PC-3 (cell line): ENCODE data around the gene ADIPOR1. TPM values are rescaled to one million over a fixed set of nuclear protein-coding genes. Genes with fewer than 3 reads are reported as not detected.

Experiments used
- ATAC-seq: fragments of 200-7000 bp; cut with Tn5 transposase; 2 replicates; pipeline ENCODE4 v1.9.1; 2020; ENCODE audit warnings: mild to moderate bottlenecking, moderate library complexity
- BruUV-seq: library from RNA; stranded (reverse); fragments of 400-500 nt; replicated peaks from 2 replicates; lab custom pipeline; 2021; lab: Mats Ljungman, UMichigan
- CTCF ChIA-PET: fragments of 300-600 bp; sonication (Branson Sonifier 250); formaldehyde crosslinking; loops from one replicate; lab custom pipeline; 2022; ENCODE audit warnings: antibody characterized with exemption; lab: Charles Lee
- POLR2A ChIA-PET: fragments of 300-600 bp; sonication (Branson Sonifier 250); formaldehyde crosslinking; loops from one replicate; lab custom pipeline; 2022; ENCODE audit warnings: antibody characterized with exemption; ENCODE audit not compliant: unreplicated experiment; lab: Charles Lee
- DNase-seq: peaks from one replicate; pipeline ENCODE4 v3.0.0-alpha.2; 2015
- H2AFZ ChIP-seq: fragments of 300-600 bp; sonication (generic); 2 replicates; pipeline ENCODE4 v1.6.0; 2016; ENCODE audit warnings: antibody characterized with exemption, low read length
- H3F3A ChIP-seq: fragments of 300-600 bp; sonication (generic); one replicate; pipeline ENCODE4 v1.6.0; 2017; ENCODE audit warnings: antibody characterized with exemption, low read length, control low read depth, mild to moderate bottlenecking; ENCODE audit not compliant: unreplicated experiment
- H3K27ac ChIP-seq: fragments of 300-600 bp; sonication (generic); 2 replicates; pipeline ENCODE4 v1.5.1; 2016; ENCODE audit warnings: mild to moderate bottlenecking, low read length
- H3K27me3 ChIP-seq: fragments of 300-600 bp; sonication (generic); 2 replicates; pipeline ENCODE4 v1.6.1; 2016; ENCODE audit warnings: low read length, mixed read lengths
- H3K36me3 ChIP-seq: fragments of 300-600 bp; sonication (generic); 2 replicates; pipeline ENCODE4 v1.6.1; 2016; ENCODE audit warnings: low read depth, mixed run types, low read length, mixed read lengths
- H3K4me1 ChIP-seq: fragments of 300-600 bp; sonication (generic); 2 replicates; pipeline ENCODE4 v1.5.1; 2016; ENCODE audit warnings: low read length; ENCODE audit not compliant: insufficient read depth
- H3K4me2 ChIP-seq: fragments of 300-600 bp; sonication (generic); 2 replicates; pipeline ENCODE4 v1.6.0; 2016; ENCODE audit warnings: low read length
- H3K4me3 ChIP-seq: fragments of 300-600 bp; sonication (generic); 2 replicates; pipeline ENCODE4 v1.5.1; 2016; ENCODE audit warnings: mild to moderate bottlenecking, low read length, mixed read lengths
- H3K79me2 ChIP-seq: fragments of 300-600 bp; sonication (generic); 2 replicates; pipeline ENCODE4 v1.6.1; 2017; ENCODE audit warnings: low read length, mixed read lengths
- H3K9ac ChIP-seq: fragments of 300-600 bp; sonication (generic); 2 replicates; pipeline ENCODE4 v1.6.0; 2016; ENCODE audit warnings: mild to moderate bottlenecking, low read length
- H3K9me2 ChIP-seq: fragments of 300-600 bp; sonication (generic); replicated peaks from 2 replicates; pipeline ENCODE4 v1.6.1; 2016; ENCODE audit warnings: mixed run types, low read length, mixed read lengths
- H3K9me3 ChIP-seq: fragments of 300-600 bp; sonication (generic); 2 replicates; pipeline ENCODE4 v1.6.1; 2016; ENCODE audit warnings: low read length, mixed read lengths
- H4K20me1 ChIP-seq: fragments of 300-600 bp; sonication (generic); 2 replicates; pipeline ENCODE4 v1.6.1; 2016; ENCODE audit warnings: low read length, mixed read lengths
- CTCF ChIP-seq: fragments of 300-600 bp; sonication (generic); conservative IDR thresholded peaks from 2 replicates; pipeline ENCODE4 v1.5.1; 2017; ENCODE audit warnings: antibody characterized with exemption, low read depth, mild to moderate bottlenecking, low read length
- EZH2 ChIP-seq: fragments of 300-600 bp; sonication (generic); IDR thresholded peaks from one replicate; pipeline ENCODE4 v1.6.1; 2017; ENCODE audit warnings: antibody characterized with exemption, mild to moderate bottlenecking, low read length; ENCODE audit not compliant: unreplicated experiment
- EZH2phosphoT487 ChIP-seq: fragments of 300-600 bp; sonication (generic); IDR thresholded peaks from 2 replicates; pipeline ENCODE4 v1.6.1; 2018; ENCODE audit warnings: mild to moderate bottlenecking, antibody characterized with exemption, low read length, borderline replicate concordance
- intact Hi-C: fragments of 100-400 bp; cut with micrococcal nuclease; formaldehyde crosslinking; loops from 2 replicates; pipeline ENCODE4 v1.9.0; 2023
- total RNA-seq: library from RNA; depleted of rRNA; stranded (reverse); fragments of >200 nt; gene quantifications from 2 replicates; pipeline ENCODE4 v1.2.3, GENCODE V29; 2014

Gene ADIPOR1
- total RNA-seq, 1 experiment from 2014 or later: 137 TPM

GRCh38 chr1:202964791-202965410, 6.8 kb upstream of the ADIPOR1 start:
- no peak overlapping the region for H2AFZ ChIP-seq
- H3K4me3 ChIP-seq: no peak overlapping the region
- ATAC-seq: no peak
- H3K27me3 ChIP-seq: no peaks in the 10 kb centered on the region
- H3K27ac ChIP-seq: no peak overlapping the region
- H3K9ac ChIP-seq: no peak overlapping the region
- peaks cover 1% of the 10 kb centered on the region for H3F3A ChIP-seq
- BruUV-seq: no TSS peak
- H3K4me2 ChIP-seq: 0 out of 2 replicates have a peak overlapping the region, but pooled peaks have one; percentile 93
- peaks cover 13% of the 10 kb centered on the region for H3K79me2 ChIP-seq
- no peak for TF ChIP-seq EZH2
- no peak for TF ChIP-seq CTCF
- TF ChIP-seq EZH2phosphoT487: no peak
- no peaks in the 10 kb centered on the region for H4K20me1 ChIP-seq
- intact Hi-C loops: no loop called here
- CTCF ChIA-PET: no interaction called here
- peaks cover 21% of the 10 kb centered on the region for H3K4me1 ChIP-seq
- H3K9me2 ChIP-seq: no peaks in the 10 kb centered on the region
- POLR2A ChIA-PET: no interaction called here
- no peaks in the 10 kb centered on the region for H3K9me3 ChIP-seq
- DNase-seq: no peak
- peaks cover 22% of the 10 kb centered on the region; the same call in 1 of the 2 replicates for H3K36me3 ChIP-seq

- ChIA-PET CTCF (no interaction called here), POLR2A (no interaction called here)
- Histone ChIP-seq H3K79me2 (peaks cover 23% of the 10 kb centered on the region), H3K4me3 (no peak overlapping the region), H3F3A (peaks cover 12% of the 10 kb centered on the region), H3K9ac (no peak overlapping the region), H3K9me3 (no peaks in the 10 kb centered on the region), H3K27me3 (no peaks in the 10 kb centered on the region), H2AFZ (no peak overlapping the region), H3K4me2 (no peak overlapping the region), H3K36me3 (peaks cover 22% of the 10 kb centered on the region; the same call in 1 of the 2 replicates), H4K20me1 (0 out of 2 replicates have a peak, but pooled peaks cover 11% of the 10 kb centered on the region), H3K9me2 (no peaks in the 10 kb centered on the region), H3K27ac (no peak overlapping the region), H3K4me1 (peaks cover 38% of the 10 kb centered on the region)
- ATAC-seq: no peak
- no peak for TF ChIP-seq EZH2phosphoT487
- TF ChIP-seq CTCF: no peak
- no peak for TF ChIP-seq EZH2
- intact Hi-C loops: no loop called here
- BruUV-seq: no TSS peak
- DNase-seq: no peak
Observed at GRCh38 chr1:202961220-202961880, 3.2 kb upstream of the ADIPOR1 start.

GRCh38 chr1:202959276-202959620, 1.1 kb upstream of the ADIPOR1 start:
- peak overlapping the region; percentile 38 for H3K27ac ChIP-seq
- H3K4me1 ChIP-seq: peaks cover 39% of the 10 kb centered on the region
- TF ChIP-seq EZH2phosphoT487 (no peak), EZH2 (no peak), CTCF (no peak)
- no peaks in the 10 kb centered on the region for H3K27me3 ChIP-seq
- peaks cover 19% of the 10 kb centered on the region; the same call in 1 of the 2 replicates for H3K36me3 ChIP-seq
- peak overlapping the region; percentile 91 for H3K4me2 ChIP-seq
- no peak overlapping the region for H2AFZ ChIP-seq
- no TSS peak for BruUV-seq
- DNase-seq (peak; percentile 94), ATAC-seq (peak; percentile 66)
- no peak overlapping the region for H3K9ac ChIP-seq
- H3K9me2 ChIP-seq: no peaks in the 10 kb centered on the region
- CTCF ChIA-PET: interaction anchor here (0.6 kb wide), 1 partner anchor 40 kb away, joined by 3 read pairs; no protein-coding TSS in a partner anchor
- H3F3A ChIP-seq: peaks cover 12% of the 10 kb centered on the region
- H3K9me3 ChIP-seq: no peaks in the 10 kb centered on the region
- H3K4me3 ChIP-seq: peak overlapping the region; percentile 96; the same call in 1 of the 2 replicates
- peaks cover 38% of the 10 kb centered on the region for H3K79me2 ChIP-seq
- POLR2A ChIA-PET: interaction anchor here (0.6 to 0.7 kb wide), 2 partner anchors 28 to 555 kb away, joined by 3 to 5 read pairs; no protein-coding TSS in a partner anchor
- intact Hi-C loops: loop anchor here (1.0 kb wide), 1 partner anchor 10 kb away; no protein-coding TSS in a partner anchor
- 0 out of 2 replicates have a peak, but pooled peaks cover 15% of the 10 kb centered on the region for H4K20me1 ChIP-seq
